GM12864 (cell line): ENCODE data around the gene DNAJC5G.

Experiments used
- DNase-seq: peaks from one replicate; pipeline ENCODE4 v3.0.0-alpha.2; 2011; ENCODE audit warnings: low read depth
- H3K4me3 ChIP-seq: 2 replicates; pipeline ENCODE4 v1.5.1; 2011; ENCODE audit warnings: mild to moderate bottlenecking, low read depth, low read length, control low read depth
- TF ChIP-seq, protein P1 (sequence below): IDR thresholded peaks from 2 replicates; pipeline ENCODE4 v1.5.1; 2011; ENCODE audit warnings: low read depth, mild to moderate bottlenecking, moderate library complexity, low read length, control low read depth, inconsistent platforms; ENCODE audit errors: missing control alignments

DNAJC5G gene

DNA sequence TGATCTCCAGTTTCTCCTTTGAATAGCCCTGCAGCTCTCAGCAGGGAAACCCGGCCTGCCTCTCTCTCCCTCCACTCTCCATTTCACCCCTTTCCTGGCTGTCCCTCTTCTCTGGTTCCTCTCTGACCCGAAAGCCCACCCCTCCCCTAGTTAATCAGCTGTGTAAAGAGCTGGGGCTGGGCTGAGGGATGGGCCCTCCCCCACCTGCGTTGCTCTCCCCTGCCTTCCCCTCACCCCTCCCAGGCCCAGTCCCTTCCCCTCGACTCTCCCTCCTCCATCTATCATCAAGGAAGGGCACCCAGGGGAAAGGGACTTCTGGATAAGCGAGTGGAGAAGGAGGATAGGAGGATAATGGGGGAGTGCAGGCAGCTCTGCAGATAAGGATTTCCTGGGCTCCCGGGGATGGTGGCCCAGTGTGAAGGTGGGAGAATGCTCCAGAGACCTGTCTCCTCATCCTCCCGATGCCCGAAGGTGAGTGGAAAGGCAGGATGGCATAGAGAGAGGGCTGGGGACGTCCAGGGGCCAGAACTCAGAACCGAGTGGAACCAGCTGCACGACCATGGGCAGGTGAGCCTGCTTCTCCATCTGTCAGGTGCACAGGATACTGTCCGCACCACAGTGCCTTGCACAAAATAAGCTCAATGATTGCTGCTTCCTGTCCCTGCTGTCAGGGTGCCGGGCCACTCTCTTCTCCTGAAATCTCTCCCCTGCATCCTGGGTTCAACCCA, 24.4 kb upstream of the DNAJC5G start:
- TF ChIP-seq, protein P1, sequence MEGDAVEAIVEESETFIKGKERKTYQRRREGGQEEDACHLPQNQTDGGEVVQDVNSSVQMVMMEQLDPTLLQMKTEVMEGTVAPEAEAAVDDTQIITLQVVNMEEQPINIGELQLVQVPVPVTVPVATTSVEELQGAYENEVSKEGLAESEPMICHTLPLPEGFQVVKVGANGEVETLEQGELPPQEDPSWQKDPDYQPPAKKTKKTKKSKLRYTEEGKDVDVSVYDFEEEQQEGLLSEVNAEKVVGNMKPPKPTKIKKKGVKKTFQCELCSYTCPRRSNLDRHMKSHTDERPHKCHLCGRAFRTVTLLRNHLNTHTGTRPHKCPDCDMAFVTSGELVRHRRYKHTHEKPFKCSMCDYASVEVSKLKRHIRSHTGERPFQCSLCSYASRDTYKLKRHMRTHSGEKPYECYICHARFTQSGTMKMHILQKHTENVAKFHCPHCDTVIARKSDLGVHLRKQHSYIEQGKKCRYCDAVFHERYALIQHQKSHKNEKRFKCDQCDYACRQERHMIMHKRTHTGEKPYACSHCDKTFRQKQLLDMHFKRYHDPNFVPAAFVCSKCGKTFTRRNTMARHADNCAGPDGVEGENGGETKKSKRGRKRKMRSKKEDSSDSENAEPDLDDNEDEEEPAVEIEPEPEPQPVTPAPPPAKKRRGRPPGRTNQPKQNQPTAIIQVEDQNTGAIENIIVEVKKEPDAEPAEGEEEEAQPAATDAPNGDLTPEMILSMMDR: no peak

DNA sequence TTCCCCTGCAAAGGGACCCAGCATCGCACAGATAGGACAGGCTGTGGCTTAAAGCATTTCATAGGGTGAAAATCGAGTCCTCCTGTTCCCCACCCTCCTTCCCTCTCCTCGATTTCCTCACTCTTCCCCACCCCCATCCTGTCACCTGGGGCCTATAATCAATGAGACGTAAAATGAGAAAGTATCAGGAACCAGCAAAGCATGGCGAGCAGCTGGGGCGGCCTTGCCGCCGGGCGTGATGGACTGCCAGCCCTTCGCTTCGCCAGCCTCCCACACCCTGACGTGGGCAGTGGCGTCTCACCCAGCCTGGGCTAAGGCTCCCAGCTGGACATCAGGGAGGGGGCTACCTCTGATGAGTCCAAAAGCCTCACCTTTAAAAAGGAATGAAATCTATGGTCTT, 23.5 kb upstream of the DNAJC5G start:
- no peak for DNase-seq
- no peak overlapping the region for H3K4me3 ChIP-seq
- TF ChIP-seq, protein P1: no peak

More for the DNA sequence above, 24.4 kb upstream of the DNAJC5G start:
- DNase-seq: no peak
- no peak overlapping the region for H3K4me3 ChIP-seq

DNA sequence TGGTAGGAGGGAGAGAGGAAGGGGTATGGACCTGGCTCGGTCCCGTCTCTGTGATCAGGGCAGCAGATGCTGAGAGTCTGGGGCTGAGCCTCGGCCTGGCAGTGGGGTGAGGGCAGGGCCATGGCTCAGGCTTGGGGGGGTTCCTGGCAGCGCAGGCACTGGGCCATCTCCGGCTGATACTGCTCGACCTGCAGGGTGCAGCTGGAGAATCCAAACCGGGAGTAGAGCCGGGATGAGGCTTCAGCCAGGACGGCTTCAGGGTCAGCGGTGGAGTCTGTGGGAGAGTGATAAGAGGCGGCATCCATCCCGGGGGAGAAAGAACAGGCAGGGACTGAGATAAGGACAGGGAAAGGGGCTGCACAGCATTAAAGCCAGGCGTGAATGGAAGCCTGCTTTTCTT, 20.0 kb upstream of the DNAJC5G start:
- no peak for DNase-seq
- TF ChIP-seq, protein P1: no peak
- H3K4me3 ChIP-seq: no peak overlapping the region

DNA sequence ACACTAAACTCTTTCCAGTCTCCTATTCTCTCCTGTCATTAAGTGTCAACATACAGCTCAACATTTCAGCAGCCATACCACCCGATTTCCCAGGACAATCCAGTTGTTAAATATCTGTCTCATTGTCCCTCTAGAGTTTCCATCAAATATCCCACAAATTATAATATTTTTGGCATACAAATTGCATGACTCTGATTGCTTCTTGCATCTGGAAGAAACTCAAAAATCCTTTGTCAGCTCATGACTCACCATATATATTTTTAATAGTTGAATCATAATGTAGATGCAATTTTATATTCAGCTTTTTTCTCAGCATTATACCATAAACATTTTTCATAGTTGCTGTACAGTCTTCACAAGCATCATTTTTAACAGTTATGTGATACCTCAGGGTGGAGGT, 19.6 kb upstream of the DNAJC5G start:
- TF ChIP-seq, protein P1: no peak
- no peak for DNase-seq
- no peak overlapping the region for H3K4me3 ChIP-seq

DNA sequence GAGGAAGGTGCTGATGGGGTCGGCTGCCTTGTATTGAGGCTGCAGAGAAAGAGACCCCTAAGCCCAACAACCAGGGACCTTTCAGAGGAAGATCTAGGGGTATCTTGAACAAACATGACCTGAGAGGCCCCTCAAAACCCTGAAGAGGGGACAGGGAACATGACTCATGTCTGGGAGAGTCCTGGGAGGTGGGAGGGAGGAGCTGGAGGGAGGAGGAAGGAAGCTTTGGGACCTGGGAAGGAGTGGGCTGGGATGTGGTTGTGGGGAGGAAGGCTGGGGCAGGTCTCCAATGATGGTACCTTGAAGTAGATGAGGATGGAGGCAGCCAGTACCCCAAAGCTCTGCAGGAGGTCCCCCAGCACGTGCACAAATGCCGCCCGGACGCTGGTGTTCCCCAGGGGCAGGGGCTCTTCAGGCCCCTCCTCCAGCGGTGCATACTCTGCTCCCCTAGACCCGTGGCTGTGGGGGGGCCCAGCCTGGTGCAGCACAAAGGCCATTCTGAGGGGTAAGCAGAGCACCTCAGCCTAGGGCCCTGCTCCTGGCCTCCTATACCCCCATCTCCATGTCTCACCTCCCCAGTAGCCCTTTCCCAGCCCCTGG, 18.3 kb upstream of the DNAJC5G start:
- no peak overlapping the region for H3K4me3 ChIP-seq
- DNase-seq: no peak
- TF ChIP-seq, protein P1: no peak

DNA sequence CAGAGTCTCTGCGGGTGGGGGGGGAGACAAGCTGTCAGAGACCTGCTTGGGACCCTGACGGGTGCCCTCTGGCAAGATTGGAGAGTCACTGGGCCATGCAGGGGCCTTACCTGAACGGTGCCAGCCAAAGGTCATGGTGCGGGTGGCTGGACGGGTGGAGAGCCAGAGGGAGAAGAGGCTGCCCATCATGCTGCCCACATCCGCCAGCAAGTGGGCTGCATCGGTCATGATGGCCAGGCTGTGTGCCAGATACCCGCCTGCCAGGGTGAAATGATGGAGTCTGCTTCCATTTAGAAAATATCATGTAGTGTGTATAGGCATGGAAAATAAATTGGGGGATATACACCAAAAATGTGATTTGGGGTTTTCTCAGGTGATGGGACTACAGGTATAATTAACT, 17.2 kb upstream of the DNAJC5G start:
- no peak for DNase-seq
- no peak overlapping the region for H3K4me3 ChIP-seq
- TF ChIP-seq, protein P1: no peak
